Measurements from ENCODE around the gene SERINC2.
A peak's percentile ranks its signal among the peaks of the same experiment; 100 is the strongest.
"Not testable (repeated sequence)": the region's sequence is repeated elsewhere in the genome, so short reads cannot be mapped to it uniquely, and the experiment has no call there.

SERINC2 gene

GRCh38 chr1:31414980-31415370 is 2.0 kb downstream of the SERINC2 start:
- DNase-seq (ENCODE audit: low spot score): no peak

GRCh38 chr1:31415658-31416057 is 2.6 kb downstream of the SERINC2 start:
- DNase-seq (ENCODE audit: low spot score): no peak

- no peak for DNase-seq (ENCODE audit: low spot score)
These were observed 3.2 kb downstream of the SERINC2 start for GRCh38 chr1:31416101-31416736.

GRCh38 chr1:31417148-31417547 is 4.1 kb downstream of the SERINC2 start:
- no peak for DNase-seq (ENCODE audit: low spot score)

GRCh38 chr1:31418626-31419323 is 5.8 kb downstream of the SERINC2 start:
- DNase-seq (ENCODE audit: low spot score): no peak

GRCh38 chr1:31420716-31421115 is 7.7 kb downstream of the SERINC2 start:
- no peak for DNase-seq (ENCODE audit: low spot score)

- no peak for DNase-seq (ENCODE audit: low spot score)
These were observed 8.5 kb downstream of the SERINC2 start for GRCh38 chr1:31421371-31422040.

GRCh38 chr1:31422505-31423319 is 9.7 kb downstream of the SERINC2 start:
- DNase-seq (ENCODE audit: low spot score): peak; percentile 91

GRCh38 chr1:31423418-31423947 is 10.5 kb downstream of the SERINC2 start:
- no peak for DNase-seq (ENCODE audit: low spot score)

- no peak for DNase-seq (ENCODE audit: low spot score)
These were observed 11.6 kb downstream of the SERINC2 start for GRCh38 chr1:31424568-31424967.

GRCh38 chr1:31425301-31426081 is 12.5 kb downstream of the SERINC2 start:
- DNase-seq (ENCODE audit: low spot score): no peak

GRCh38 chr1:31426249-31426922 is 13.4 kb downstream of the SERINC2 start:
- no peak for DNase-seq (ENCODE audit: low spot score)

- no peak for DNase-seq (ENCODE audit: low spot score)
These were observed 14.3 kb downstream of the SERINC2 start for GRCh38 chr1:31427322-31427721.

- DNase-seq (ENCODE audit: low spot score): no peak
These were observed 15.6 kb downstream of the SERINC2 start for GRCh38 chr1:31428436-31429221.

- DNase-seq (ENCODE audit: low spot score): no peak
These were observed 16.6 kb downstream of the SERINC2 start for GRCh38 chr1:31429583-31429982.

GRCh38 chr1:31431351-31432257 is 18.6 kb downstream of the SERINC2 start:
- not testable (repeated sequence) for DNase-seq (ENCODE audit: low spot score)

- DNase-seq (ENCODE audit: low spot score): no peak
These were observed 19.8 kb downstream of the SERINC2 start for GRCh38 chr1:31432592-31433395.

- DNase-seq (ENCODE audit: low spot score): no peak
These were observed 20.4 kb downstream of the SERINC2 start for GRCh38 chr1:31433396-31433930.

Data from AG20443 (cell line).